Glutamatergic neuron (in vitro differentiated cells): Measurements from ENCODE around the gene CRYL1. TPM values are rescaled to one million over a fixed set of nuclear protein-coding genes. Genes with fewer than 3 reads are reported as not detected.

Experiments
- DNase-seq: peaks from one replicate; pipeline ENCODE4 v3.0.0; 2022
- H3K27ac Mint-ChIP-seq: one replicate; pipeline ENCODE4 v1.8.0; 2020; ENCODE audit warnings: mild to moderate bottlenecking, mixed read lengths, inconsistent platforms; ENCODE audit not compliant: unreplicated experiment
- H3K27me3 Mint-ChIP-seq: one replicate; pipeline ENCODE4 v1.8.0; 2020; ENCODE audit warnings: mild to moderate bottlenecking, moderate library complexity, mixed read lengths, inconsistent platforms; ENCODE audit not compliant: unreplicated experiment
- H3K36me3 Mint-ChIP-seq: one replicate; pipeline ENCODE4 v1.8.0; 2020; ENCODE audit warnings: mild to moderate bottlenecking, mixed read lengths, inconsistent platforms; ENCODE audit not compliant: unreplicated experiment
- H3K4me1 Mint-ChIP-seq: one replicate; pipeline ENCODE4 v1.8.0; 2020; ENCODE audit warnings: mild to moderate bottlenecking, low read depth, mixed read lengths, inconsistent platforms; ENCODE audit not compliant: unreplicated experiment
- H3K4me3 Mint-ChIP-seq: one replicate; pipeline ENCODE4 v1.8.0; 2020; ENCODE audit warnings: mild to moderate bottlenecking, mixed read lengths, inconsistent platforms; ENCODE audit not compliant: unreplicated experiment
- H3K9me3 Mint-ChIP-seq: one replicate; pipeline ENCODE4 v1.8.0; 2020; ENCODE audit warnings: mild to moderate bottlenecking, moderate library complexity, mixed read lengths, inconsistent platforms; ENCODE audit not compliant: unreplicated experiment
- CTCF ChIP-seq: fragments of 200-600 bp; sonication (generic); IDR thresholded peaks from one replicate; pipeline ENCODE4 v1.5.0; 2021; ENCODE audit not compliant: partially characterized antibody, unreplicated experiment
- total RNA-seq: library from RNA; stranded (reverse); fragmentation: NEBNext Ultra II Directional; extraction: Animal tissue kit (Norgen Biotek cat#: 25700); gene quantifications from one replicate; pipeline ENCODE4 v1.2.1, GENCODE V29; 2021; ENCODE audit not compliant: unreplicated experiment

Gene CRYL1
- total RNA-seq, 1 donor from 2014 or later: 1.1 TPM

- no peak for DNase-seq
- H3K27ac Mint-ChIP-seq: no peak overlapping the region
- H3K9me3 Mint-ChIP-seq: peaks cover 6% of the 10 kb centered on the region
- H3K4me3 Mint-ChIP-seq: no peak overlapping the region
- peaks cover 6% of the 10 kb centered on the region for H3K36me3 Mint-ChIP-seq
- no peak for TF ChIP-seq CTCF
- H3K27me3 Mint-ChIP-seq: peaks cover 8% of the 10 kb centered on the region
- H3K4me1 Mint-ChIP-seq: no peaks in the 10 kb centered on the region
Observed at GRCh38 chr13:20398459-20398858, 127.2 kb downstream of the CRYL1 start.

GRCh38 chr13:20397896-20398295 is 127.8 kb downstream of the CRYL1 start:
- no peak for TF ChIP-seq CTCF
- Mint-ChIP-seq H3K36me3 (peaks cover 6% of the 10 kb centered on the region), H3K9me3 (peaks cover 4% of the 10 kb centered on the region), H3K27me3 (peaks cover 8% of the 10 kb centered on the region), H3K4me3 (no peak overlapping the region), H3K4me1 (no peaks in the 10 kb centered on the region), H3K27ac (no peak overlapping the region)
- no peak for DNase-seq

- no peaks in the 10 kb centered on the region for H3K4me1 Mint-ChIP-seq
- no peak for DNase-seq
- H3K9me3 Mint-ChIP-seq: peaks cover 4% of the 10 kb centered on the region
- H3K36me3 Mint-ChIP-seq: peaks cover 6% of the 10 kb centered on the region
- TF ChIP-seq CTCF: no peak
- no peak overlapping the region for H3K27ac Mint-ChIP-seq
- peaks cover 7% of the 10 kb centered on the region for H3K27me3 Mint-ChIP-seq
- H3K4me3 Mint-ChIP-seq: no peak overlapping the region
Observed at GRCh38 chr13:20395061-20395916, 130.4 kb downstream of the CRYL1 start.

GRCh38 chr13:20394506-20394905 is 131.2 kb downstream of the CRYL1 start:
- Mint-ChIP-seq H3K4me1 (no peaks in the 10 kb centered on the region), H3K27ac (no peak overlapping the region), H3K27me3 (peaks cover 7% of the 10 kb centered on the region), H3K9me3 (peaks cover 5% of the 10 kb centered on the region), H3K4me3 (no peak overlapping the region), H3K36me3 (peaks cover 6% of the 10 kb centered on the region)
- DNase-seq: no peak
- TF ChIP-seq CTCF: no peak

- peaks cover 7% of the 10 kb centered on the region for H3K27me3 Mint-ChIP-seq
- DNase-seq: no peak
- peaks cover 2% of the 10 kb centered on the region for H3K9me3 Mint-ChIP-seq
- no peak overlapping the region for H3K4me3 Mint-ChIP-seq
- no peaks in the 10 kb centered on the region for H3K4me1 Mint-ChIP-seq
- no peak for TF ChIP-seq CTCF
- peaks cover 6% of the 10 kb centered on the region for H3K36me3 Mint-ChIP-seq
- no peak overlapping the region for H3K27ac Mint-ChIP-seq
Observed at GRCh38 chr13:20394169-20394501, 131.5 kb downstream of the CRYL1 start.
